HG02588 (cell line): ENCODE data around the gene ELP5.
A peak's percentile ranks its signal among the peaks of the same experiment; 100 is the strongest.

ENCODE experiments used
- ATAC-seq: cut with Tn5 transposase; IDR thresholded peaks from one replicate; pipeline ENCODE4 v1.9.1; 2021; ENCODE audit warnings: mild to moderate bottlenecking, moderate library complexity; ENCODE audit not compliant: unreplicated experiment

The ELP5 gene

GRCh38 chr17:7282752-7283321 is 30.8 kb downstream of the ELP5 start:
- no peak for ATAC-seq

GRCh38 chr17:7283471-7284216 is 31.6 kb downstream of the ELP5 start:
- no peak for ATAC-seq

GRCh38 chr17:7284911-7285310 is 32.9 kb downstream of the ELP5 start:
- ATAC-seq = no peak

- no peak for ATAC-seq
Observed at GRCh38 chr17:7285679-7286078, 33.7 kb downstream of the ELP5 start.

GRCh38 chr17:7289256-7290032 is 37.4 kb downstream of the ELP5 start:
- no peak for ATAC-seq

- no peak for ATAC-seq
Observed at GRCh38 chr17:7290166-7290565, 38.2 kb downstream of the ELP5 start.

GRCh38 chr17:7290685-7291084 is 38.7 kb downstream of the ELP5 start:
- ATAC-seq = no peak

- no peak for ATAC-seq
Observed at GRCh38 chr17:7292194-7292593, 40.2 kb downstream of the ELP5 start.

GRCh38 chr17:7292729-7293128 is 40.7 kb downstream of the ELP5 start:
- no peak for ATAC-seq

- ATAC-seq = no peak
Observed at GRCh38 chr17:7293159-7293558, 41.1 kb downstream of the ELP5 start.

GRCh38 chr17:7293816-7294613 is 42.0 kb downstream of the ELP5 start:
- ATAC-seq = no peak

GRCh38 chr17:7294614-7295153 is 42.7 kb downstream of the ELP5 start, which contains the start of gene YBX2:
TSS of gene YBX2 (minus strand) at chr17:7294639. CDS start at chr17:7294500, 139 bp downstream.
- peak; percentile 57 for ATAC-seq

GRCh38 chr17:7295230-7296180 is 43.5 kb downstream of the ELP5 start:
- no peak for ATAC-seq

- ATAC-seq = no peak
Observed at GRCh38 chr17:7296189-7296861, 44.3 kb downstream of the ELP5 start.

GRCh38 chr17:7304179-7304578 is 52.2 kb downstream of the ELP5 start:
- ATAC-seq = no peak

- peak; percentile 69 for ATAC-seq
Observed at GRCh38 chr17:7306911-7307685, 55.1 kb downstream of the ELP5 start, which contains the start of gene EIF5A. TSS of gene EIF5A (plus strand) at chr17:7307628. CDS start at chr17:7309636, 2,008 bp downstream.

- peak; percentile 4 for ATAC-seq
Observed at GRCh38 chr17:7307686-7308624, 55.9 kb downstream of the ELP5 start.
